GM19328 (cell line): ENCODE measurements around the gene KIF2C.
"Not testable (repeated sequence)": the region's sequence is repeated elsewhere in the genome, so short reads cannot be mapped to it uniquely, and the experiment has no call there.

Source experiments
- ATAC-seq: cut with Tn5 transposase; IDR thresholded peaks from one replicate; pipeline ENCODE4 v1.9.1; 2021; ENCODE audit warnings: mild to moderate bottlenecking, moderate library complexity; ENCODE audit not compliant: unreplicated experiment

The KIF2C gene

GRCh38 chr1:44739307-44740178 lies at the start of gene KIF2C:
Gene KIF2C (plus strand): TSS chr1:44739837. CDS start chr1:44739933, 96 bp downstream.
- peak; percentile 97 for ATAC-seq

GRCh38 chr1:44693159-44693558 lies 46.5 kb upstream of the KIF2C start:
- ATAC-seq = no peak

- no peak for ATAC-seq
Measured at GRCh38 chr1:44693900-44694299, 45.7 kb upstream of the KIF2C start.

GRCh38 chr1:44694863-44695478 lies 44.7 kb upstream of the KIF2C start:
- ATAC-seq = peak; percentile 74

- no peak for ATAC-seq
Measured at GRCh38 chr1:44695671-44696070, 44.0 kb upstream of the KIF2C start.

- no peak for ATAC-seq
Measured at GRCh38 chr1:44696101-44696500, 43.5 kb upstream of the KIF2C start.

GRCh38 chr1:44696789-44697345 lies 42.8 kb upstream of the KIF2C start:
- ATAC-seq = no peak

- ATAC-seq = no peak
Measured at GRCh38 chr1:44698138-44698537, 41.5 kb upstream of the KIF2C start.

GRCh38 chr1:44699375-44699774 lies 40.3 kb upstream of the KIF2C start:
- not testable (repeated sequence) for ATAC-seq

- no peak for ATAC-seq
Measured at GRCh38 chr1:44700573-44700972, 39.1 kb upstream of the KIF2C start.

GRCh38 chr1:44701141-44701573 lies 38.5 kb upstream of the KIF2C start:
- ATAC-seq = no peak

GRCh38 chr1:44705470-44705869 lies 34.2 kb upstream of the KIF2C start:
- ATAC-seq = no peak

GRCh38 chr1:44705938-44706337 lies 33.7 kb upstream of the KIF2C start:
- no peak for ATAC-seq

- no peak for ATAC-seq
Measured at GRCh38 chr1:44707112-44707881, 32.3 kb upstream of the KIF2C start.

- no peak for ATAC-seq
Measured at GRCh38 chr1:44707959-44708831, 31.4 kb upstream of the KIF2C start.

- ATAC-seq = no peak
Measured at GRCh38 chr1:44713321-44713781, 26.3 kb upstream of the KIF2C start.

- ATAC-seq = no peak
Measured at GRCh38 chr1:44714532-44714931, 25.1 kb upstream of the KIF2C start.

- ATAC-seq = no peak
Measured at GRCh38 chr1:44714944-44715571, 24.6 kb upstream of the KIF2C start.

- no peak for ATAC-seq
Measured at GRCh38 chr1:44717156-44717555, 22.5 kb upstream of the KIF2C start.

- ATAC-seq = no peak
Measured at GRCh38 chr1:44717653-44718052, 22.0 kb upstream of the KIF2C start.
